CD14-positive monocyte (primary cell): ENCODE data around the gene FRY. TPM values are rescaled to one million over a fixed set of nuclear protein-coding genes. Genes with fewer than 3 reads are reported as not detected.

Source experiments
- DNase-seq, 3 donors: peaks; one replicate each; pipeline ENCODE4 v3.0.0-alpha.2; 2011 to 2022
- H2AFZ ChIP-seq: 2 replicates; pipeline ENCODE4 v1.6.0; 2012; ENCODE audit warnings: mild to moderate bottlenecking, low read depth, low read length, inconsistent platforms; ENCODE audit not compliant: insufficient read depth, poor library complexity, severe bottlenecking
- H3K27ac ChIP-seq, 2 donors: 1 replicate in 1 of 2; 2 replicates in 1 of 2; pipeline ENCODE4 v1.5.1; 2012 to 2013; ENCODE audit warnings: low read length in 2 of 2, control low read depth in 1 of 2, inconsistent platforms in 1 of 2, low read depth in 1 of 2, mild to moderate bottlenecking in 1 of 2
- H3K27me3 ChIP-seq, 2 donors: one replicate each; pipeline versions ENCODE4 v1.6.0 to v1.6.1; 2011 to 2013; ENCODE audit warnings: low read length in 2 of 2; ENCODE audit not compliant: control insufficient read depth in 2 of 2, insufficient read depth in 2 of 2
- H3K36me3 ChIP-seq, 2 donors: replicated peaks in 1 of 2; 1 replicate in 1 of 2; 2 replicates in 1 of 2; pipeline versions ENCODE4 v1.5.1 to v1.6.1; 2012 to 2013; ENCODE audit warnings: low read length in 2 of 2, control low read depth in 1 of 2, inconsistent platforms in 1 of 2, mild to moderate bottlenecking in 1 of 2; ENCODE audit not compliant: insufficient read depth in 2 of 2, control insufficient read depth in 1 of 2
- H3K4me1 ChIP-seq, 2 donors: 1 replicate in 1 of 2; 2 replicates in 1 of 2; pipeline versions ENCODE4 v1.5.1 to v1.6.1; 2012 to 2013; ENCODE audit warnings: low read length in 2 of 2, control low read depth in 1 of 2, inconsistent platforms in 1 of 2, mild to moderate bottlenecking in 1 of 2, moderate library complexity in 1 of 2; ENCODE audit not compliant: insufficient read depth in 2 of 2, control insufficient read depth in 1 of 2
- H3K4me2 ChIP-seq: replicated peaks from 2 replicates; pipeline ENCODE3; 2012; ENCODE audit warnings: low read length, moderate library complexity, mild to moderate bottlenecking; ENCODE audit not compliant: poor library complexity, severe bottlenecking; ENCODE audit errors: extremely low read depth
- H3K4me3 ChIP-seq, 3 experiments: fragments of 200-600 bp in 1 of 3; sonication (generic) in 1 of 3; replicated peaks in 1 of 3; 1 replicate in 2 of 3; 2 replicates in 1 of 3; pipeline ENCODE4 v1.5.1; 2011 to 2013; ENCODE audit warnings: low read length in 3 of 3, mild to moderate bottlenecking in 3 of 3, control low read depth in 2 of 3, low read depth in 2 of 3, inconsistent platforms in 1 of 3, moderate library complexity in 1 of 3
- H3K79me2 ChIP-seq: 2 replicates; pipeline ENCODE4 v1.6.0; 2012; ENCODE audit warnings: mild to moderate bottlenecking, control low read depth, inconsistent platforms, low read length, moderate library complexity; ENCODE audit not compliant: insufficient read depth
- H3K9ac ChIP-seq: 2 replicates; pipeline ENCODE4 v1.6.0; 2017; ENCODE audit warnings: low read length, mild to moderate bottlenecking; ENCODE audit not compliant: insufficient read depth, poor library complexity, severe bottlenecking
- H3K9me3 ChIP-seq, 2 donors: replicated peaks in 1 of 2; 1 replicate in 1 of 2; 2 replicates in 1 of 2; pipeline versions ENCODE4 v1.5.1 to v1.6.1; 2012 to 2013; ENCODE audit warnings: low read length in 2 of 2, control low read depth in 1 of 2; ENCODE audit not compliant: control insufficient read depth in 1 of 2, insufficient read depth in 1 of 2
- H4K20me1 ChIP-seq: 2 replicates; pipeline ENCODE4 v1.6.0; 2012; ENCODE audit warnings: mild to moderate bottlenecking, low read length, control low read depth, moderate library complexity; ENCODE audit not compliant: insufficient read depth
- H3K27ac Mint-ChIP-seq, 7 donors: one replicate each; pipeline ENCODE4 v1.8.0; 2020; ENCODE audit warnings: mild to moderate bottlenecking in 7 of 7, mixed read lengths in 7 of 7, moderate library complexity in 6 of 7, inconsistent platforms in 2 of 7
- H3K27me3 Mint-ChIP-seq, 3 donors: one replicate each; pipeline ENCODE4 v1.8.0; 2021 to 2022; ENCODE audit warnings: low read depth in 3 of 3, mild to moderate bottlenecking in 3 of 3, mixed read lengths in 3 of 3, moderate library complexity in 3 of 3, inconsistent platforms in 1 of 3
- H3K36me3 Mint-ChIP-seq, 2 donors: one replicate each; pipeline ENCODE4 v1.8.0; 2020; ENCODE audit warnings: mixed read lengths in 2 of 2, inconsistent platforms in 1 of 2, mild to moderate bottlenecking in 1 of 2
- H3K4me1 Mint-ChIP-seq: one replicate; pipeline ENCODE4 v1.8.0; 2020; ENCODE audit warnings: mild to moderate bottlenecking, mixed read lengths
- H3K4me3 Mint-ChIP-seq, 2 donors: one replicate each; pipeline ENCODE4 v1.8.0; 2020; ENCODE audit warnings: mild to moderate bottlenecking in 2 of 2, mixed read lengths in 2 of 2, moderate library complexity in 1 of 2
- H3K9me3 Mint-ChIP-seq, 7 donors: one replicate each; pipeline ENCODE4 v1.8.0; 2020 to 2022; ENCODE audit warnings: mixed read lengths in 7 of 7, mild to moderate bottlenecking in 6 of 7, moderate library complexity in 6 of 7, inconsistent platforms in 2 of 7
- WGBS: methylation state at CpG from one replicate; pipeline ENCODE4 v1.1.5; 2013; ENCODE audit warnings: missing lambda C conversion rate; ENCODE audit not compliant: insufficient coverage; 5-methylcytosine and 5-hydroxymethylcytosine counted together
- intact Hi-C, 2 donors: fragments of 100-400 bp; cut with micrococcal nuclease; formaldehyde crosslinking; loops; one replicate each; pipeline versions ENCODE4 v1.15.0 to v1.15.1; 2023
- polyA plus RNA-seq, 3 donors: library from polyadenylated mRNA; depleted of rRNA in 1 of 3; unstranded in 2 of 3; stranded (reverse) in 1 of 3; fragments of 300-500 nt in 2 of 3; fragments of >200 nt in 1 of 3; fragmentation: Illumina TruSeq in 2 of 3; gene quantifications; 1 replicate in 2 of 3; 2 replicates in 1 of 3; pipeline ENCODE4 v1.2.3, GENCODE V29; 2012 to 2021
- TF ChIP-seq, protein P1 (sequence below): fragments of 200-600 bp; IDR thresholded peaks from one replicate; pipeline ENCODE4 v1.8.0; 2022; ENCODE audit warnings: antibody characterized with exemption, mild to moderate bottlenecking

Gene FRY
- polyA plus RNA-seq, 3 donors = 3.9 to 31.8 (median 5.0) TPM

DNA sequence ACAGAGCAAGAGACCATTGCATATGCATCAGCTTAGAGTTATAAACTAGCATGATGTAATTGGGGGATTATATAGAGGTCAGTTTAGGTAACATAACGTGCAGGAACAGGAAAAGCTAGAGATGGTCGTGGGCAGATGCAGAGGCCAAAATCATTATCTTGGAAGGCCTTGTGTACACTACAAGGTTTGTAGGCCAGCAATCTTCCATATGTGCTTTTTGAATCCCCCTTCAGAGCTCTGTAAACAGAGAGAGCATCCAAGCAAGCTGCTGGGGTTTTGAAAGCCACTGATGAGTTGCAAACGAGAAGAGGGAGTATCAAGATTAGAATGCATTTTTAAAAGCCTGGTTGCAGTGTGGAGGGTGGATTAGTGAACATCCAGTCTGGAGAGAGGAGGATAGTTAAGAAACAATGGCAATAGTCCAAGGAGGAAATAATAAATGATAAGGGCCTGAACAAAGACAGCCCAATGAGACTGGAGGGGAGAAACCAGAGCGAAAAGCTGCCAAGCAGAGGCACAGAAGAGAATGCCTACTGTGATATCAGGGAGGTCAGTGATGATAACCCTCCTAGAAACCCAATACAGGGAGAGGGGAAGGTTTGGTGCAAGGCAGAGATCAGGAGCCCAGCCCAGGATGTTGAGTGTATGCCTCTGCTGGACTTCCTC lies 174.0 kb downstream of the FRY start:
- no peaks in the 10 kb centered on the region for H4K20me1 ChIP-seq
- H3K4me1 Mint-ChIP-seq = no peaks in the 10 kb centered on the region
- H3K27ac ChIP-seq = no peak overlapping the region
- no peaks in the 10 kb centered on the region for H3K27me3 Mint-ChIP-seq
- intact Hi-C loops = no loop called here
- H3K79me2 ChIP-seq = no peaks in the 10 kb centered on the region
- no peaks in the 10 kb centered on the region for H3K9me3 Mint-ChIP-seq
- H3K36me3 Mint-ChIP-seq = peaks cover 76 to 88% of the 10 kb centered on the region in 2 donors
- WGBS = 87% methylated on average over 3 of the region's 4 CpGs
- no peaks in the 10 kb centered on the region for H3K9me3 ChIP-seq
- TF ChIP-seq, protein P1, sequence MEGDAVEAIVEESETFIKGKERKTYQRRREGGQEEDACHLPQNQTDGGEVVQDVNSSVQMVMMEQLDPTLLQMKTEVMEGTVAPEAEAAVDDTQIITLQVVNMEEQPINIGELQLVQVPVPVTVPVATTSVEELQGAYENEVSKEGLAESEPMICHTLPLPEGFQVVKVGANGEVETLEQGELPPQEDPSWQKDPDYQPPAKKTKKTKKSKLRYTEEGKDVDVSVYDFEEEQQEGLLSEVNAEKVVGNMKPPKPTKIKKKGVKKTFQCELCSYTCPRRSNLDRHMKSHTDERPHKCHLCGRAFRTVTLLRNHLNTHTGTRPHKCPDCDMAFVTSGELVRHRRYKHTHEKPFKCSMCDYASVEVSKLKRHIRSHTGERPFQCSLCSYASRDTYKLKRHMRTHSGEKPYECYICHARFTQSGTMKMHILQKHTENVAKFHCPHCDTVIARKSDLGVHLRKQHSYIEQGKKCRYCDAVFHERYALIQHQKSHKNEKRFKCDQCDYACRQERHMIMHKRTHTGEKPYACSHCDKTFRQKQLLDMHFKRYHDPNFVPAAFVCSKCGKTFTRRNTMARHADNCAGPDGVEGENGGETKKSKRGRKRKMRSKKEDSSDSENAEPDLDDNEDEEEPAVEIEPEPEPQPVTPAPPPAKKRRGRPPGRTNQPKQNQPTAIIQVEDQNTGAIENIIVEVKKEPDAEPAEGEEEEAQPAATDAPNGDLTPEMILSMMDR = no peak
- DNase-seq = no peak
- H3K4me2 ChIP-seq = no peak overlapping the region
- H3K27ac Mint-ChIP-seq = peak overlapping the region in 4 of 7 donors; percentile 14 to 53 (median 18)
- no peaks in the 10 kb centered on the region for H3K27me3 ChIP-seq
- H3K4me1 ChIP-seq = no peaks in the 10 kb centered on the region
- no peak overlapping the region for H3K9ac ChIP-seq
- H3K36me3 ChIP-seq = peaks cover 89 to 100% of the 10 kb centered on the region in 2 donors
- no peak overlapping the region for H3K4me3 Mint-ChIP-seq
- no peak overlapping the region for H2AFZ ChIP-seq
- H3K4me3 ChIP-seq = no peak overlapping the region

DNA sequence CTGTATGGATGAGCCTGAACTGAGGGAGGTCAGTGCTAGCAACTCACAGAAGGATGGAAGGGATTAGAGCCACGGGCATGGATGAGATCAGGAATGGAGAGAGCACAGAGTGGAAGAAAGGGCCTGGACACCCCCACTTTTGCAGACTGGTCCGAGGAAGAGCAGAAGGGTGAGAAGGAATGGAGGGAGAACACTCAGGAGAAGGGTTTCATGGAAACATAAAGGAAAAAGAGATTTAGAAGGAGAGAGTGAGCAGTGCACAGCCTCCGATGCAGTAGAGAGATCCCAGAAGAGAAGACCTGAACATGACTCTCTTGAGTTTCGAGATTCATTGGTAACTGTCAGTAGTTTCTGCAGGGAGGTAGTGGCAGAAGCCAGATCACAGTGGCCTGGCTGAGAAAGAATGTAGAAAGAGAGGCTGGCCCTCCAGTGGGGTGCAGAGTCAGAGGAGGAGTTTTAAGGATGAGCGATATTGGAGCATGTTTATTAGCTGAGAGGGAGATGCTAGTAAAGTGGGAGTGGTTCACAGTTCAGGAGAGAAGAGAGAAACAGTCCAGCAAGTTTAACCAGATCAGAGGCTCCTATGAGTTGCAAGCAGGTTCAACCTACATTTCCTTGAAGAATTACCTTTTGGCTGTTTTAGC lies 174.6 kb downstream of the FRY start:
- H3K4me1 Mint-ChIP-seq = no peaks in the 10 kb centered on the region
- H3K9ac ChIP-seq = no peak overlapping the region
- no peak overlapping the region for H3K27ac ChIP-seq
- H2AFZ ChIP-seq = no peak overlapping the region
- no peak overlapping the region for H3K4me2 ChIP-seq
- H3K27ac Mint-ChIP-seq = peak overlapping the region; percentile 1 to 53 (median 17)
- intact Hi-C loops = no loop called here
- H3K36me3 Mint-ChIP-seq = peaks cover 76 to 88% of the 10 kb centered on the region in 2 donors
- peaks cover 89 to 100% of the 10 kb centered on the region in 2 donors for H3K36me3 ChIP-seq
- 100% methylated on average over 4 of the region's 5 CpGs for WGBS
- no peak for DNase-seq
- H3K9me3 ChIP-seq = no peaks in the 10 kb centered on the region
- no peak overlapping the region for H3K4me3 Mint-ChIP-seq
- no peaks in the 10 kb centered on the region for H3K79me2 ChIP-seq
- H4K20me1 ChIP-seq = no peaks in the 10 kb centered on the region
- no peaks in the 10 kb centered on the region for H3K4me1 ChIP-seq
- H3K27me3 ChIP-seq = no peaks in the 10 kb centered on the region
- H3K4me3 ChIP-seq = no peak overlapping the region
- TF ChIP-seq, protein P1 = no peak
- H3K9me3 Mint-ChIP-seq = no peaks in the 10 kb centered on the region
- no peaks in the 10 kb centered on the region for H3K27me3 Mint-ChIP-seq
